ENCODE measurements around the gene SULT1B1.

- TF ChIP-seq CTCF (IDR thresholded peaks at IDR 0.05) (no peak), POLR2A (IDR thresholded peaks at IDR 0.05) (no peak)
These were observed 24.9 kb upstream of the SULT1B1 start for GRCh38 chr4:69785211-69785831.

Data from uterus (tissue), 2 donors.